Activated T-cell treated with anti-CD3 and anti-CD28 coated beads, Interleukin-2, amount 50 U/mL, for 72 hours (primary cell): Measurements from ENCODE around the gene CNPPD1. TPM values are rescaled to one million over a fixed set of nuclear protein-coding genes. Genes with fewer than 3 reads are reported as not detected.

Experiments
- ATAC-seq, 2 donors: fragments of 150-1000 bp; cut with Tn5 transposase; replicated peaks in 1 of 2; 2 replicates each; pipeline ENCODE4 v1.10.0; 2021; ENCODE audit warnings: moderate library complexity in 2 of 2, mild to moderate bottlenecking in 1 of 2
- DNase-seq, 2 donors: peaks; one replicate each; pipeline ENCODE4 v3.0.0; 2021 to 2022; ENCODE audit warnings: mixed read lengths in 1 of 2
- H3K27ac Mint-ChIP-seq: one replicate; pipeline ENCODE4 v1.8.0; 2022; ENCODE audit warnings: mild to moderate bottlenecking, moderate library complexity, mixed read lengths
- H3K27me3 Mint-ChIP-seq: one replicate; pipeline ENCODE4 v1.8.0; 2022; ENCODE audit warnings: low read depth, mixed read lengths
- H3K36me3 Mint-ChIP-seq, 2 donors: one replicate each; pipeline ENCODE4 v1.8.0; 2022; ENCODE audit warnings: mixed read lengths in 2 of 2, mild to moderate bottlenecking in 1 of 2; ENCODE audit not compliant: insufficient read depth in 2 of 2
- H3K4me1 Mint-ChIP-seq: one replicate; pipeline ENCODE4 v1.8.0; 2022; ENCODE audit warnings: low read depth, mixed read lengths
- H3K4me3 Mint-ChIP-seq, 2 donors: one replicate each; pipeline ENCODE4 v1.8.0; 2022; ENCODE audit warnings: mild to moderate bottlenecking in 2 of 2, mixed read lengths in 2 of 2, moderate library complexity in 2 of 2
- H3K9me3 Mint-ChIP-seq, 2 donors: one replicate each; pipeline ENCODE4 v1.8.0; 2022; ENCODE audit warnings: mixed read lengths in 2 of 2
- total RNA-seq, 2 donors: library from RNA; stranded (reverse); gene quantifications; one replicate each; pipeline ENCODE4 v1.2.3, GENCODE V29; 2022

The CNPPD1 gene
- total RNA-seq, 2 donors from 2014 or later, result 53.5 to 54.5 TPM

DNA sequence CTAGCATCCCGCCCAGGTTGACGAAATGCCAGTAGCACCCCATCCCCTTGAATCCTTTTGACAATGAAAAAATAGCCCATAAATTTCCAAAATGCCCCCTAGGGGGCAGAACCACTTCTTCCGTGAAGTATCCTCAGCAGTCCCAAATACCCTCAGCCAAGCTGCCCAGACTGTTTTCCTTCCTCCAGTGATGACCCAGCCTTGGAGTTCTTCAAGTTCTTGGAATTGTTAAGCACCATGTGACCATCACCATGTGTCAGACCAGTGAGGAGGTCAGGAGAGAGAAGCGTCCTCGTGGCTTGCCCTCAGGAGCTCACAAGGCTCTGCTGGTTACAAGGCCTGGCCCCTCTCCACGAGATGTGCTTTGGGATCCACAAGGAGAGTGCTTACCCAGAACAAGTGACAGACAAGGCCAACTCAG, 5.5 kb downstream of the CNPPD1 start:
- H3K4me3 Mint-ChIP-seq, result no peak overlapping the region
- peaks cover 2 to 7% of the 10 kb centered on the region in 2 donors for H3K36me3 Mint-ChIP-seq
- no peaks in the 10 kb centered on the region for H3K9me3 Mint-ChIP-seq
- peaks cover 38% of the 10 kb centered on the region for H3K4me1 Mint-ChIP-seq
- no peaks in the 10 kb centered on the region for H3K27me3 Mint-ChIP-seq
- H3K27ac Mint-ChIP-seq, result peak overlapping the region; percentile 79
- ATAC-seq (peak; percentile 32 to 50), DNase-seq (peak; percentile 33 to 47)

DNA sequence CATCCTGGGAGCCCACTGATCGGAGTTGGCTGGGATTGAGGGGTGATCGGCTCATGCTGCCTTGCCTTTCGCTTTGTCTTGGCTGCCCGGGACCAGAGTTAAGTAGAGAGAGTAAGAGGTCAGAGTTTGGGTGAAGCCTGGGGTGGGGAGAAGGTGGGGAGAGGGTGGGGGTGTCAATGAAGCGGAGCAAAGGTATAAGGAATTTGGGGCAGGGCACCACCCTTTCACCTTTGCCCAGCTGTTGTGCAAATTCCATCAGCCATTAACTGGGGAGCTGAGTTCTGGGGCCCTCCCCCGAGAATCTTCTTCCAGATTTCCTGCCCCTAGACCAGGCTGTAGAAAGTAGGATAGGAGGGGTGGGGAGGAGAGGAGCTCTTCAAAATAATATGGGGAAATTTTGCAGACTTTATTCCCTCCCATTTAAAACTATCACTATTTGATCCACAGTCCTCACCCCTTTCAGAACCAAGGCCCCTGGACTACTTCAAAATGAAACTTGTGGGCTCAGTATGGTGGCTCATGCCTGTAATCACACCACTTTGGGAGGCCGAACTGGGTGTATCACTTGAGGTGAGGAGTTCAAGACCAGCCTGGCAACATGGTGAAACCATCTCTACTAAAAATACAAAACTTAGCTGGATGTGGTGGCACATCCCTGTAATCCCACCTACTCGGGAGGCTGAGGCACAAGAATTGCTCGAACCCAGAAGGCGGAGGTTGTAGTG, 6.6 kb downstream of the CNPPD1 start, which contains the start of gene SLC23A3:
SLC23A3 (minus strand) TSS at position 100 of the 725 bp plus-strand sequence; CDS start at position 55, 45 bp downstream.
- peaks cover 2 to 7% of the 10 kb centered on the region in 2 donors for H3K36me3 Mint-ChIP-seq
- ATAC-seq (peak; percentile 63 to 74), DNase-seq (peak in 1 of 2 donors; percentile 18)
- no peaks in the 10 kb centered on the region for H3K27me3 Mint-ChIP-seq
- peaks cover 27% of the 10 kb centered on the region for H3K4me1 Mint-ChIP-seq
- H3K4me3 Mint-ChIP-seq, result no peak within 1 kb of the TSS
- no peaks in the 10 kb centered on the region for H3K9me3 Mint-ChIP-seq
- peak within 1 kb of the TSS; percentile 21 for H3K27ac Mint-ChIP-seq

DNA sequence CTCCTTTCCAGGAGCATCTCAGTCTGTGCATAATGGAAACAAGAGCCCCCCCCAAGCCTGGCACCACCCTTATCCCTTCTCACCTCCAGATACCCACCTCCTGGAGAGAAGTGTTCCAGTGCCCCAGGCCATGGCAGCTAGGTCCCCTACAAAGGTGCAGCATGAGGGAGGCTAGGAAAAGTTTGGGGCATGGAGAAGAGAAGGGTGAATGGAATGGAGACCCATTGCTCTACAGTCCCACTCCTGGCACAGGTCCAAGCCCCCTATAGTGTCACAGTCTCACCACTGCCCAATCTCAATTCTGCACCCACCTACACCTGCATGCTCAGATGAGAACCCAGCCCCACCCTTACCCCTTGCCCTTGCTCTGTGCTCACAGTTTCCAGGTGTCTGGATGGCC, 7.8 kb downstream of the CNPPD1 start:
- H3K36me3 Mint-ChIP-seq, result peaks cover 0 to 3% of the 10 kb centered on the region in 2 donors
- no peak for ATAC-seq
- no peak overlapping the region for H3K27ac Mint-ChIP-seq
- H3K4me1 Mint-ChIP-seq, result peaks cover 15% of the 10 kb centered on the region
- no peaks in the 10 kb centered on the region for H3K27me3 Mint-ChIP-seq
- no peaks in the 10 kb centered on the region for H3K9me3 Mint-ChIP-seq
- H3K4me3 Mint-ChIP-seq, result no peak overlapping the region
- DNase-seq, result no peak

DNA sequence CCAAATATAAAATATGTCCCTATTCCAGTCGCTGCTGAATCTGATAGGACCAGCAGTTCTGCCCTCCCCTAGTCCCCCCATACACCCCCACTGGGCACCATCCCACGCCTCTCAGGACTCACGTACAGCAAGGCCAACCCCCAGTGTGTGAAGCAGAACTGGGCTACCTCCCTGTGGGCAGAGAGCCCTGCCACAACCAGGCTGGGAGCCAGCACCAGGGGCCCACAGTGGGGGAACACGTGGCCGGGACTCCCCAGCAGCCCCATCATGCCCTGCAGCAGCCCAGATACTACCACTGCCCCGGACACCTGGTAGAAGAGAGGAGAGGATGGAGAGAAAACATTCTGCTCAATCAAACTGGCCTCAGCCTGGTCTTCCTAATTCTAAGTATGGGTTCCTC, 8.2 kb downstream of the CNPPD1 start:
- Mint-ChIP-seq H3K4me1 (peaks cover 14% of the 10 kb centered on the region), H3K36me3 (peaks cover 0 to 2% of the 10 kb centered on the region in 2 donors), H3K9me3 (no peaks in the 10 kb centered on the region), H3K4me3 (no peak overlapping the region), H3K27ac (no peak overlapping the region), H3K27me3 (no peaks in the 10 kb centered on the region)
- DNase-seq (no peak), ATAC-seq (no peak)

DNA sequence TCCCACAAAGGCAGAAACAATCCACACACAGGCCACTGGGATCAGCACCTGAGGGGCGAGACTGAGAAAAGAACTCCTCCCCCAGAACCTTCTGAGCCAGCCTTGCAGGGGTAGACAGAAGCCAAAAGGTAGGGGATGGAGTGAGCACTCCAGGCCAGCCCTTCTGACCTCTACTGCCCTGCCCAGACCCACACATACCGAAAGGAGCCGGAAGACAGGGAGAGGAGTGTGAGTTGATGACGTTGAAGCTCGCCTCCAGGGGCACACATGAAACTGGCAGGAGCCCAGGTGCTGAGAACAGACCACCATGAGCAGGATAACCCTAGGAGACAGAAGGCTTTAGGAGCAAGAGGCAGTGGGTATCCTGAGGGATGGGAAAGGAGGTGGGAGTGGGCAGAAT, 8.7 kb downstream of the CNPPD1 start:
- no peak overlapping the region for H3K27ac Mint-ChIP-seq
- ATAC-seq (no peak), DNase-seq (no peak)
- no peaks in the 10 kb centered on the region for H3K27me3 Mint-ChIP-seq
- no peaks in the 10 kb centered on the region for H3K9me3 Mint-ChIP-seq
- peaks cover 14% of the 10 kb centered on the region for H3K4me1 Mint-ChIP-seq
- peaks cover 0 to 2% of the 10 kb centered on the region in 2 donors for H3K36me3 Mint-ChIP-seq
- H3K4me3 Mint-ChIP-seq, result no peak overlapping the region

DNA sequence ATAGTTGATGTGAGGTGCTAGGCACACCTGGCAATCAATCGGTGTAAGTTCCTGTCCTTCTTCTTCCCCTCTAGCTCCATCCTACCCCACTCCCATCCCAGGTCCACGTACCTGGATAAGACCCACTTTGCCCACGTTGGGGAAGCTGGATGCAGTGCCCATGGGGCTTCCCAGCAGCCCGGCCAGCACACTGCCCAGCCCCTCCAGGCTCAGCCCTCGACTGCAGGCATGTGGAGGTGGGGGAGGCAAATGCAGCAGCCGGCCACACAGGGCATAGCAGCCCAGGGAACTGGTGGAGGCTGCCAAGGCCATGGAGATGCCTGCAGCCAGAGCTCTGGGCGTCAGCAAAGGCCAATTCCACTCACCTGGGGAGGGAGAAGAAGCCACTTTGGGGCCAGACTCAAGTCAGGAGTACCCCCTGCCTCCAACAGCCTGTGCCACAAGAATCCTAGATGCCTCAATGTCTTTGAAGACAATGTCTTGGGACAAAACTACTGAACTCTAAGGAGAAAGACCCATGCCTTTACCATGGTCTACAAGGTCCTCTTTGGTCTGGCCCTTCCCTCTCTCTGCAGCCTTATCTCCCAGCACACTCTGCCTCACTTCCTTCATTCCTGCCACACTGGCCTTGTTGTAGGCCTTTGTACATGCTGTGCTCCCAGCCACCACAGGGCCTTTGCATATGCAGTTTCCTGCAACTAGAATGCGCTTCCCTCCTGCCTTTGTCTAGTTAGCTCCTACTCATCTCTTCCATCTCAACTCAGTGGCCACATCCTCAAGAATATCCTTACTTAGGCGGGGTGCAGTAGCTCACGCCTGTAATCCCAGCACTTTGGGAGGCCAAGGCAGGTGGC, 11.4 kb downstream of the CNPPD1 start:
- H3K27ac Mint-ChIP-seq, result no peak overlapping the region
- no peaks in the 10 kb centered on the region for H3K27me3 Mint-ChIP-seq

DNA sequence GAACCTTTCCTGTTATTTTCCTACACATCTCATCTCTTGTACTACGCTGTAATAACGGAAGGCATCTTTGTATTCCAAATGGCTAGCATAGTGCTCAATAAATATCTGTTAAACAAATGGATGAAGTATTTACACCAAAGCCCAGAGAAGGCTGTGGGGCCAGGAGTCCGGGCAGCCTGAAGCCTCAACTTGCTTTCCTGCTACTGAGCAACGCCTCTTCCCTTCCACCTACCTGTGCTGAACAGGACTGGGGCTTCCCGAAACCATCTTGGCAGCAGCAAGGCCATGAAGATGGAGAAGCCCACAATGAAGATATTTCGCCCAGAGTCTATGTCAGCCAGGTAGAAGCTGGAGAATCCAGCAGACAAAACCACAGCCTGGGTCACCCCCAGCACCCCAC, 13.6 kb downstream of the CNPPD1 start:
- Mint-ChIP-seq H3K27ac (no peak overlapping the region), H3K9me3 (no peaks in the 10 kb centered on the region), H3K27me3 (no peaks in the 10 kb centered on the region), H3K36me3 (no peaks in the 10 kb centered on the region), H3K4me1 (peaks cover 19% of the 10 kb centered on the region), H3K4me3 (no peak overlapping the region)
- DNase-seq (no peak), ATAC-seq (no peak)

More for the DNA sequence above, 11.4 kb downstream of the CNPPD1 start:
- Mint-ChIP-seq H3K36me3 (no peaks in the 10 kb centered on the region), H3K4me3 (no peak overlapping the region), H3K4me1 (peaks cover 12% of the 10 kb centered on the region), H3K9me3 (no peaks in the 10 kb centered on the region)
- no peak for ATAC-seq
- DNase-seq, result no peak

DNA sequence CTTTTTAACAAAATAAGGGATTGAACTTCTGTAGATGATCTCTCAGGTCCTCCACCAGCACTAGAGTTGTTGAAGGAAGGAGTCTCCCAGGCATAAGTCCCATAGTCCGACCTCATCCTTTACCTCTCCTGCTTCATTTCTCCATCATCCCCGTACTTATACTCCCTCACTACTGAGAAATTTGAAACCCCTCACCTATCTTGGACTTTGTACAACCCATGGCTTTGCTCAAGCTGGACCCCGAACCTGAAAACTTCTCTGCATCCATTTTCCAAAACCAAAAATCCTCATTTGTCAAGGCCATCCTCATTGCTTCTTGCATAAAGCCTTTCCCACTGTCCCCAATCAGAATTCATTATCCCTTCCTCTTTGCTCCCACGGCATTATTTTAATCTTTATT, 15.6 kb downstream of the CNPPD1 start:
- Mint-ChIP-seq H3K27me3 (no peaks in the 10 kb centered on the region), H3K27ac (peak overlapping the region; percentile 51), H3K36me3 (peaks cover 4% of the 10 kb centered on the region in 2 donors), H3K4me3 (peak overlapping the region; percentile 85 to 87), H3K9me3 (no peaks in the 10 kb centered on the region), H3K4me1 (peaks cover 19% of the 10 kb centered on the region)
- no peak for DNase-seq
- ATAC-seq, result no peak

DNA sequence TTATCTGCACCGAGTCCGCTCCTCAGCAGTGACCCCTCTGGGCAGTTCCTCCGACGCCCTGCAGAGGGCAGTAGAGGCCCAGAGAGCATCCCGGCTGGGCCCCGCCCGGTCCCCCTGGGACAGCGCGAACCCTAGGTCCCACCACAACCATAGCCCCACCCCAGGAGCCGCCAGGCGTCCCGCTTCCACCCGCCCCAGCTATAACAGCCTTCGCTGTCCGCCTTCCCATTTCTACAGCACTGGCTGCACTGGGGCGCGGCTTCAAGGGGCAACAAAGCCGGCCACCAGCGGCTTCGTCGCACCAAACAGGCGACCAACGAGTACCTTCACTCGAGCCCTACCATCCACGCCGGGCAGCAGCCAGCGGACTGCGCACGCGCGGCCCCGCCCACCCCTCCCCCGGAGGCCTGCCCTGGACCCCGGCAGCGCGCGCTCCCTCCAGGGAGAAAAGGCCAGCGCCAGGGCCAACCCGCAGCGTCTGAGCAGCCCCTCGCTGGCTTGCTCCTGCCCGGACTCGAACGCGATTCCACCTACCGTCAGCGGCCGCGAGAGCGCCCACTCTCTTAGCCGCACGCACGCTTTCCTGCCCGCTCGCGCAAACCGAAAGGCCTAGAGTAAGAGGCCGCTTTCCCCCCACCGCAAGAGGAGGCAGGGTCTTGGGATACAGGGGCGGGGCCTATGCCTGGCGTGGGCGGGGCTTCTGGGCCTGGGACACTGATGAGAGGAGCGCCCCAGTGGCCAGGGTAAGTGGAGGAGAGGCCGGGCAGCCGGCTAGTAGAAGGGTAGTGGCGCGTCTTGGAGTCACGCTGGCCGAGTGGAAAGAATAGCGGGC, 16.3 kb downstream of the CNPPD1 start, which contains the start of gene NHEJ1:
NHEJ1 (minus strand) TSS at position 630 of the 832 bp plus-strand sequence. CDS start 2,453 bp downstream, outside the sequence.
- no peaks in the 10 kb centered on the region for H3K9me3 Mint-ChIP-seq
- peak; percentile 95 to 96 for DNase-seq
- no peaks in the 10 kb centered on the region for H3K27me3 Mint-ChIP-seq
- H3K27ac Mint-ChIP-seq, result peak within 1 kb of the TSS; percentile 90
- peak; percentile 87 to 88 for ATAC-seq
- peaks cover 19% of the 10 kb centered on the region for H3K4me1 Mint-ChIP-seq
- peak within 1 kb of the TSS; percentile 85 to 87 for H3K4me3 Mint-ChIP-seq
- H3K36me3 Mint-ChIP-seq, result peaks cover 4% of the 10 kb centered on the region in 2 donors

DNA sequence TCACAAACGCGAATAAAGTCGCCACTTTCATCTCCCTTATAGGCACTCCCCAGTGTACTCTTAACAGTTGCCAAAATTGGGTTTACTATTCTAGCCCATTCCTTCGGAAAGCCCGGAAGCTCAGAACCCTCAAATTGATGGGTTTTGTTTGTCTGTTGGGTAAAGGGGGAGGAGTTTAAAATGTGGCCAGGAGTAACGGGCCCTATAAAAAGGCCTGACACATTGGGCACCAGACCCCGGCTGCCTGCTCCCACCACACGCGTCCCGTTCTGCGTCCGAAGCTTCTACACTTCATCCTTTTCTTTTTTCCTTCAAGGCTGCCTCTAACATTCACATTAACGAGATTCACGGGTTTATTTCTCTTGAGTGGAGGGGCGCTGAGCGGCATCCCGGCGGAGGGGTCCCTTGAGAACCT, 16.9 kb downstream of the CNPPD1 start:
- peaks cover 19% of the 10 kb centered on the region for H3K4me1 Mint-ChIP-seq
- H3K4me3 Mint-ChIP-seq, result peak overlapping the region; percentile 85 to 87
- H3K27ac Mint-ChIP-seq, result peak overlapping the region; percentile 78
- H3K27me3 Mint-ChIP-seq, result no peaks in the 10 kb centered on the region
- H3K36me3 Mint-ChIP-seq, result peaks cover 4 to 5% of the 10 kb centered on the region in 2 donors
- ATAC-seq (peak; percentile 0), DNase-seq (no peak)
- no peaks in the 10 kb centered on the region for H3K9me3 Mint-ChIP-seq

DNA sequence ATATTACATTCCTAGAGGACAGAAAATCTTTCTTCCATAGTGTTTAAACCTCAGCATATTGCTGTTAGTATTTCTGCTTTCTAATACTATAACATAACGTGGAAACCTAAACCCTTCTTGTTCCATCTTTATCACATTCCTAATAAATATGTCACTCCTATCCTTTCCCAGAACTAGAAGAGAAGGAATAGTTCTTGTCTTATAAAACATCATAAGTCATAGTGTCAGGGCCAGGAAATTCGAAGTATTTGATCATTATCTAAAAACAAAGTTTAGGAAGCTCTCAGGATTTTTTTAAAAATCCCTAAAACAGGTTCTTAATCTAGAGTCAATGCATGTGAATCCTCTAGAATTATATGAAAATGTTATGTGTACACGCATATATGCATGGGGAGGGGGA, 18.1 kb downstream of the CNPPD1 start:
- no peaks in the 10 kb centered on the region for H3K9me3 Mint-ChIP-seq
- DNase-seq, result no peak
- H3K4me1 Mint-ChIP-seq, result peaks cover 19% of the 10 kb centered on the region
- no peak for ATAC-seq
- H3K4me3 Mint-ChIP-seq, result peak overlapping the region in 1 of 2 donors; percentile 56
- peaks cover 4 to 5% of the 10 kb centered on the region in 2 donors for H3K36me3 Mint-ChIP-seq
- H3K27me3 Mint-ChIP-seq, result no peaks in the 10 kb centered on the region
- no peak overlapping the region for H3K27ac Mint-ChIP-seq

DNA sequence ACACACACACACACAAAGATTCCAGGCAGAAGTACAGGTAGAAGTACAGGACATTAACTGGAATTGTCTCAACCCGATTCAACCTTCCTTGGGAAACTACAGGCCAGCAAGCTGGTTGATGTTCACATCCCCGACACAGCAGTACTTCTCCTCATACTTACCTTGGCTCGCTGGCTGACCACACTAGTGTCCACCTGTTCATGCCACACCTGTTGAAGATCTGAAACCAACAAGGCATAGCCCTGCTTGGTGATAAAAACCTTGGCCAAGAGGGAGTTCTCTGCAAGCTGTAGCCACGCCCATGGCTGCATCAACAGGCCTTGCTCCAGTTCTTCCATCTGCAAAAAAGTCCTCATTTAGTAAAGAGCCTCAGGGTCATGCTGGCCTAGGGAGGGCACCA, 18.7 kb downstream of the CNPPD1 start:
- ATAC-seq (no peak), DNase-seq (no peak)
- Mint-ChIP-seq H3K27ac (no peak overlapping the region), H3K4me1 (peaks cover 19% of the 10 kb centered on the region), H3K27me3 (no peaks in the 10 kb centered on the region), H3K4me3 (no peak overlapping the region), H3K36me3 (peaks cover 5 to 8% of the 10 kb centered on the region in 2 donors), H3K9me3 (no peaks in the 10 kb centered on the region)
